KOPT-K1 (cell line): ENCODE measurements around the gene NSG2.

ENCODE experiments used
- H3K27ac ChIP-seq: fragments of 200-600 bp; sonication (generic); 2 replicates; pipeline ENCODE4 v1.5.1; 2016; ENCODE audit warnings: antibody characterized with exemption, mild to moderate bottlenecking, low read depth, low read length; ENCODE audit not compliant: poor library complexity, severe bottlenecking
- H3K36me3 ChIP-seq: fragments of 200-600 bp; sonication (generic); 2 replicates; pipeline ENCODE4 v1.5.1; 2017; ENCODE audit warnings: antibody characterized with exemption, mild to moderate bottlenecking, low read length, moderate library complexity; ENCODE audit not compliant: insufficient read depth
- H3K9me3 ChIP-seq: fragments of 200-600 bp; sonication (generic); 2 replicates; pipeline ENCODE4 v1.5.1; 2017; ENCODE audit warnings: antibody characterized with exemption, low read length, mild to moderate bottlenecking; ENCODE audit not compliant: insufficient read depth, poor library complexity, severe bottlenecking

The NSG2 gene

GRCh38 chr5:174047472-174048099 lies 2.1 kb downstream of the NSG2 start:
- Histone ChIP-seq H3K27ac (no peak overlapping the region), H3K9me3 (no peaks in the 10 kb centered on the region), H3K36me3 (no peaks in the 10 kb centered on the region)

- no peak overlapping the region for H3K27ac ChIP-seq
- no peaks in the 10 kb centered on the region for H3K36me3 ChIP-seq
Observed at GRCh38 chr5:174052636-174053035, 7.1 kb downstream of the NSG2 start.

GRCh38 chr5:174053905-174054304 lies 8.4 kb downstream of the NSG2 start:
- Histone ChIP-seq H3K9me3 (no peaks in the 10 kb centered on the region), H3K27ac (no peak overlapping the region), H3K36me3 (no peaks in the 10 kb centered on the region)

More at GRCh38 chr5:174052636-174053035, 7.1 kb downstream of the NSG2 start:
- no peaks in the 10 kb centered on the region for H3K9me3 ChIP-seq

GRCh38 chr5:174056064-174056847 lies 10.8 kb downstream of the NSG2 start:
- no peaks in the 10 kb centered on the region for H3K9me3 ChIP-seq
- no peaks in the 10 kb centered on the region for H3K36me3 ChIP-seq
- H3K27ac ChIP-seq: no peak overlapping the region

GRCh38 chr5:174057206-174057605 lies 11.7 kb downstream of the NSG2 start:
- H3K27ac ChIP-seq: no peak overlapping the region
- H3K9me3 ChIP-seq: no peaks in the 10 kb centered on the region
- H3K36me3 ChIP-seq: no peaks in the 10 kb centered on the region

- H3K9me3 ChIP-seq: no peaks in the 10 kb centered on the region
- no peaks in the 10 kb centered on the region for H3K36me3 ChIP-seq
- no peak overlapping the region for H3K27ac ChIP-seq
Observed at GRCh38 chr5:174058433-174059122, 13.1 kb downstream of the NSG2 start.

- H3K9me3 ChIP-seq: no peaks in the 10 kb centered on the region
- H3K36me3 ChIP-seq: no peaks in the 10 kb centered on the region
- no peak overlapping the region for H3K27ac ChIP-seq
Observed at GRCh38 chr5:174059247-174059646, 13.7 kb downstream of the NSG2 start.

- no peak overlapping the region for H3K27ac ChIP-seq
- no peaks in the 10 kb centered on the region for H3K36me3 ChIP-seq
- H3K9me3 ChIP-seq: no peaks in the 10 kb centered on the region
Observed at GRCh38 chr5:174063082-174063756, 17.7 kb downstream of the NSG2 start.

GRCh38 chr5:174064171-174064570 lies 18.7 kb downstream of the NSG2 start:
- Histone ChIP-seq H3K9me3 (no peaks in the 10 kb centered on the region), H3K27ac (no peak overlapping the region)

GRCh38 chr5:174065528-174066197 lies 20.2 kb downstream of the NSG2 start:
- H3K9me3 ChIP-seq: no peaks in the 10 kb centered on the region
- H3K27ac ChIP-seq: no peak overlapping the region
- H3K36me3 ChIP-seq: no peaks in the 10 kb centered on the region

More at GRCh38 chr5:174064171-174064570, 18.7 kb downstream of the NSG2 start:
- H3K36me3 ChIP-seq: no peaks in the 10 kb centered on the region

- Histone ChIP-seq H3K27ac (no peak overlapping the region), H3K9me3 (no peaks in the 10 kb centered on the region), H3K36me3 (no peaks in the 10 kb centered on the region)
Observed at GRCh38 chr5:174067499-174067898, 22.0 kb downstream of the NSG2 start.

GRCh38 chr5:174071484-174071883 lies 26.0 kb downstream of the NSG2 start:
- Histone ChIP-seq H3K9me3 (no peaks in the 10 kb centered on the region), H3K27ac (no peak overlapping the region), H3K36me3 (no peaks in the 10 kb centered on the region)

GRCh38 chr5:174073122-174073660 lies 27.7 kb downstream of the NSG2 start:
- Histone ChIP-seq H3K36me3 (no peaks in the 10 kb centered on the region), H3K27ac (no peak overlapping the region), H3K9me3 (no peaks in the 10 kb centered on the region)

GRCh38 chr5:174074369-174074768 lies 28.9 kb downstream of the NSG2 start:
- H3K27ac ChIP-seq: no peak overlapping the region
- no peaks in the 10 kb centered on the region for H3K9me3 ChIP-seq
- H3K36me3 ChIP-seq: no peaks in the 10 kb centered on the region
